H9 (cell line): ENCODE measurements around the gene RIMBP2. TPM values are rescaled to one million over a fixed set of nuclear protein-coding genes. Genes with fewer than 3 reads are reported as not detected.

Experiments
- DNase-seq: peaks from one replicate; pipeline ENCODE4 v3.0.0-alpha.2; 2017
- H2AFZ ChIP-seq: one replicate; pipeline ENCODE4 v1.6.1; 2013; ENCODE audit warnings: mild to moderate bottlenecking, low read length, control low read depth, moderate library complexity
- H2AK5ac ChIP-seq: 2 replicates; pipeline ENCODE4 v1.6.1; 2013; ENCODE audit warnings: low read length, control low read depth, mixed read lengths; ENCODE audit not compliant: insufficient read length
- H2BK120ac ChIP-seq: one replicate; pipeline ENCODE4 v1.6.1; 2013; ENCODE audit warnings: low read depth, mild to moderate bottlenecking, low read length, control low read depth, inconsistent platforms; ENCODE audit not compliant: poor library complexity, severe bottlenecking
- H2BK12ac ChIP-seq: 2 replicates; pipeline ENCODE4 v1.6.1; 2013; ENCODE audit warnings: low read length, control low read depth, mixed read lengths, low read depth; ENCODE audit not compliant: insufficient read length
- H2BK15ac ChIP-seq: 2 replicates; pipeline ENCODE4 v1.6.1; 2013; ENCODE audit warnings: low read depth, low read length, control low read depth
- H2BK20ac ChIP-seq: one replicate; pipeline ENCODE4 v1.6.1; 2013; ENCODE audit warnings: low read depth, mild to moderate bottlenecking, low read length, control low read depth, inconsistent platforms; ENCODE audit not compliant: poor library complexity, severe bottlenecking
- H2BK5ac ChIP-seq: 2 replicates; pipeline ENCODE4 v1.6.1; 2013; ENCODE audit warnings: low read length, control low read depth, mixed read lengths; ENCODE audit not compliant: insufficient read length
- H3K14ac ChIP-seq: 2 replicates; pipeline ENCODE4 v1.6.1; 2013; ENCODE audit warnings: low read length, control low read depth; ENCODE audit not compliant: insufficient read depth
- H3K18ac ChIP-seq: 2 replicates; pipeline ENCODE4 v1.6.1; 2013; ENCODE audit warnings: low read depth, mild to moderate bottlenecking, mixed read lengths, low read length, control low read depth; ENCODE audit not compliant: insufficient read length
- H3K23ac ChIP-seq: 2 replicates; pipeline ENCODE4 v1.6.1; 2013; ENCODE audit warnings: low read length, control low read depth, mixed read lengths, low read depth; ENCODE audit not compliant: insufficient read length
- H3K23me2 ChIP-seq: 2 replicates; pipeline ENCODE4 v1.6.1; 2013; ENCODE audit warnings: low read depth, mild to moderate bottlenecking, mixed read lengths, low read length, control low read depth; ENCODE audit not compliant: insufficient read length, poor library complexity, severe bottlenecking
- H3K27ac ChIP-seq: 2 replicates; pipeline ENCODE4 v1.5.1; 2013; ENCODE audit warnings: low read length, control low read depth, mixed read lengths, low read depth; ENCODE audit not compliant: insufficient read length
- H3K27me3 ChIP-seq: 2 replicates; pipeline ENCODE4 v1.6.1; 2013; ENCODE audit warnings: low read length, control low read depth, inconsistent platforms; ENCODE audit not compliant: insufficient read depth
- H3K4ac ChIP-seq: 2 replicates; pipeline ENCODE4 v1.6.1; 2013; ENCODE audit warnings: low read depth, mild to moderate bottlenecking, control low read depth, inconsistent platforms, low read length, moderate library complexity
- H3K4me1 ChIP-seq: 2 replicates; pipeline ENCODE4 v1.6.1; 2013; ENCODE audit warnings: low read length, control low read depth, inconsistent platforms; ENCODE audit not compliant: insufficient read depth
- H3K4me2 ChIP-seq: 2 replicates; pipeline ENCODE4 v1.6.1; 2013; ENCODE audit warnings: low read length, control low read depth, mixed read lengths; ENCODE audit not compliant: insufficient read length, insufficient read depth
- H3K56ac ChIP-seq: 2 replicates; pipeline ENCODE4 v1.6.1; 2013; ENCODE audit warnings: low read depth, mild to moderate bottlenecking, mixed read lengths, low read length, control low read depth; ENCODE audit not compliant: insufficient read length
- H3K79me1 ChIP-seq: 2 replicates; pipeline ENCODE4 v1.6.1; 2013; ENCODE audit warnings: low read depth, mild to moderate bottlenecking, moderate library complexity, low read length, control low read depth, inconsistent platforms; ENCODE audit not compliant: insufficient read depth, poor library complexity, severe bottlenecking
- H3K79me2 ChIP-seq: 2 replicates; pipeline ENCODE4 v1.6.1; 2013; ENCODE audit warnings: low read length, control low read depth, inconsistent platforms; ENCODE audit not compliant: insufficient read depth
- H3K9ac ChIP-seq: 2 replicates; pipeline ENCODE4 v1.6.1; 2013; ENCODE audit warnings: low read length, control low read depth, mixed read lengths; ENCODE audit not compliant: insufficient read length; ENCODE audit errors: extremely low read depth
- H3K9me3 ChIP-seq: one replicate; pipeline ENCODE4 v1.6.1; 2013; ENCODE audit warnings: low read depth, low read length, inconsistent platforms; ENCODE audit not compliant: control insufficient read depth
- H3T11ph ChIP-seq: one replicate; pipeline ENCODE4 v1.6.1; 2013; ENCODE audit warnings: mild to moderate bottlenecking, low read length, control low read depth, inconsistent platforms
- H4K20me1 ChIP-seq: one replicate; pipeline ENCODE4 v1.6.1; 2013; ENCODE audit not compliant: control insufficient read depth, insufficient read length, insufficient read depth
- H4K5ac ChIP-seq: 2 replicates; pipeline ENCODE4 v1.6.1; 2013; ENCODE audit warnings: low read depth, mild to moderate bottlenecking, mixed read lengths, low read length, control low read depth; ENCODE audit not compliant: insufficient read length
- H4K8ac ChIP-seq: replicated peaks from 2 replicates; pipeline ENCODE4 v1.6.1; 2013; ENCODE audit warnings: low read length, control low read depth, mixed read lengths, low read depth; ENCODE audit not compliant: insufficient read length
- H4K91ac ChIP-seq: 2 replicates; pipeline ENCODE4 v1.6.1; 2013; ENCODE audit warnings: low read depth, mild to moderate bottlenecking, moderate library complexity, mixed read lengths, low read length, control low read depth; ENCODE audit not compliant: insufficient read length
- H3K27ac Mint-ChIP-seq, 3 experiments: 2 replicates in 2 of 3; 3 replicates in 1 of 3; pipeline ENCODE4 v1.8.0; 2020 to 2021; ENCODE audit warnings: mixed read lengths in 3 of 3, mild to moderate bottlenecking in 1 of 3, moderate library complexity in 1 of 3
- H3K27me3 Mint-ChIP-seq: 2 replicates; pipeline ENCODE4 v1.8.0; 2021; ENCODE audit warnings: low read depth, mild to moderate bottlenecking, moderate library complexity, mixed read lengths
- H3K36me3 Mint-ChIP-seq, 3 experiments: 2 replicates in 2 of 3; 3 replicates in 1 of 3; pipeline ENCODE4 v1.8.0; 2020 to 2021; ENCODE audit warnings: low read depth in 3 of 3, mixed read lengths in 3 of 3; ENCODE audit not compliant: insufficient read depth in 1 of 3
- H3K4me1 Mint-ChIP-seq, 2 experiments: 2 replicates each; pipeline ENCODE4 v1.8.0; 2020; ENCODE audit warnings: mixed read lengths in 2 of 2
- H3K4me3 Mint-ChIP-seq, 2 experiments: 2 replicates in 1 of 2; 3 replicates in 1 of 2; pipeline ENCODE4 v1.8.0; 2020 to 2021; ENCODE audit warnings: mild to moderate bottlenecking in 2 of 2, mixed read lengths in 2 of 2, moderate library complexity in 1 of 2
- H3K9me3 Mint-ChIP-seq, 2 experiments: 2 replicates in 1 of 2; 3 replicates in 1 of 2; pipeline ENCODE4 v1.8.0; 2020; ENCODE audit warnings: mild to moderate bottlenecking in 2 of 2, mixed read lengths in 2 of 2, moderate library complexity in 1 of 2
- WGBS: extraction: QIAGEN DNeasy Blood & Tissue Kit; methylation state at CpG from one replicate; pipeline ENCODE4 v1.1.7; 2013; ENCODE audit warnings: missing lambda C conversion rate, low lambda C conversion rate, mixed read lengths; ENCODE audit not compliant: insufficient read length; ENCODE audit errors: extremely low coverage; 5-methylcytosine and 5-hydroxymethylcytosine counted together
- total RNA-seq: library from RNA; stranded (reverse); gene quantifications from 2 replicates; pipeline ENCODE4 v1.2.1, GENCODE V29; 2021
- TF ChIP-seq, protein P1 (sequence below): fragments of 200-600 bp; sonication (generic); conservative IDR thresholded peaks from 3 replicates; pipeline ENCODE4 v1.8.0; 2021; ENCODE audit warnings: antibody characterized with exemption, mild to moderate bottlenecking

Gene RIMBP2
- total RNA-seq, 1 experiment from 2014 or later = 0.70 TPM

DNA sequence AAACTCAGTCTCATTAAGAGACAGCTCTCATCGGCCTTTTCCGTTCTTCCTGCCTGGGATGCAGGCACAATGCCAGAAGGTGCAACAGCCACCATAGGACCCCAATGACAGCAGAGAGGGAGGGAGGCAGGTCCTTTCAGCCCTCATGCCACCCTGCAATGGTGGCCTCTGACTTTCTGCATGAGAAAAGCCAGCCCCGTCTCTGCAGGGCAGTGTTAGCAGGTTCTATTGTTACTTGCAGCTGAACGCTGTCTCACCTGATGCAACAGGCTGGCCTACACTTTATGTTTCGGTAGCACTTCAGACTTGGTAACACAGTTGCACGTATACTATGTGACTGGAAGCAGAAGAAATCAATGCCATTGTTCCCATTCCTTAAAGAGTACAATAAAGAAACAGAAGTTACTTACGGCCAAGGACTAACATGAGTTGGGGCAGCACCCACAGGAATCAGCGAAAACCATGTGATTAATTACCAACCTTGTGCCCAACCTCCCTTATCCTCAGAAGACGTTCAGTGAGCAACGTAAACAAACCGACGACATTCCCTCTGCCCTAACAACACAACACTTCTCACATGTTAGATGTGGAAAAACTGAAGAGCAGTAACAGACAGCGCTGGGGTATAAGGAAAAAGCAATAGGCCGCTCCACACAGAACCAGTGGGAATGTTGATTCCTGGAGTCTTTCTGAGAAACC lies 102.1 kb downstream of the RIMBP2 start:
- Histone ChIP-seq H2BK12ac (no peak overlapping the region), H3K27ac (no peak overlapping the region), H3K27me3 (no peaks in the 10 kb centered on the region), H3K18ac (no peak overlapping the region), H2BK15ac (no peak overlapping the region), H4K20me1 (no peaks in the 10 kb centered on the region), H4K8ac (no peak overlapping the region), H3T11ph (no peak overlapping the region), H3K56ac (no peak overlapping the region), H2BK5ac (no peak overlapping the region), H2BK20ac (no peak overlapping the region), H3K14ac (no peak overlapping the region), H4K5ac (no peak overlapping the region), H3K4ac (no peak overlapping the region), H3K23ac (no peak overlapping the region), H3K23me2 (no peaks in the 10 kb centered on the region), H3K9ac (no peak overlapping the region), H3K4me2 (no peak overlapping the region), H2BK120ac (no peak overlapping the region), H4K91ac (no peak overlapping the region), H3K79me2 (no peaks in the 10 kb centered on the region), H3K9me3 (no peaks in the 10 kb centered on the region), H2AK5ac (no peak overlapping the region), H3K79me1 (no peaks in the 10 kb centered on the region), H3K4me1 (no peaks in the 10 kb centered on the region), H2AFZ (no peak overlapping the region)
- Mint-ChIP-seq H3K27ac (no peak overlapping the region; a peak in 1 of 7 replicates), H3K27me3 (peaks cover 2% of the 10 kb centered on the region; the same call in 1 of the 2 replicates), H3K4me1 (peaks cover 7 to 9% of the 10 kb centered on the region in 2 experiments; a peak in 3 of 4 replicates), H3K36me3 (no peaks in the 10 kb centered on the region), H3K4me3 (no peak overlapping the region), H3K9me3 (no peaks in the 10 kb centered on the region)
- no CpG with 5 or more reads among the region's 14 CpGs for WGBS
- DNase-seq = no peak
- TF ChIP-seq, protein P1, sequence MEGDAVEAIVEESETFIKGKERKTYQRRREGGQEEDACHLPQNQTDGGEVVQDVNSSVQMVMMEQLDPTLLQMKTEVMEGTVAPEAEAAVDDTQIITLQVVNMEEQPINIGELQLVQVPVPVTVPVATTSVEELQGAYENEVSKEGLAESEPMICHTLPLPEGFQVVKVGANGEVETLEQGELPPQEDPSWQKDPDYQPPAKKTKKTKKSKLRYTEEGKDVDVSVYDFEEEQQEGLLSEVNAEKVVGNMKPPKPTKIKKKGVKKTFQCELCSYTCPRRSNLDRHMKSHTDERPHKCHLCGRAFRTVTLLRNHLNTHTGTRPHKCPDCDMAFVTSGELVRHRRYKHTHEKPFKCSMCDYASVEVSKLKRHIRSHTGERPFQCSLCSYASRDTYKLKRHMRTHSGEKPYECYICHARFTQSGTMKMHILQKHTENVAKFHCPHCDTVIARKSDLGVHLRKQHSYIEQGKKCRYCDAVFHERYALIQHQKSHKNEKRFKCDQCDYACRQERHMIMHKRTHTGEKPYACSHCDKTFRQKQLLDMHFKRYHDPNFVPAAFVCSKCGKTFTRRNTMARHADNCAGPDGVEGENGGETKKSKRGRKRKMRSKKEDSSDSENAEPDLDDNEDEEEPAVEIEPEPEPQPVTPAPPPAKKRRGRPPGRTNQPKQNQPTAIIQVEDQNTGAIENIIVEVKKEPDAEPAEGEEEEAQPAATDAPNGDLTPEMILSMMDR = no peak
